Tibial nerve (tissue), 4 donors: Measurements from ENCODE around the gene ARHGAP6.

Experiments used
- CTCF ChIP-seq, 5 experiments: fragments of 200-600 bp in 3 of 5; fragments of 450-650 bp in 2 of 5; sonication (generic) in 3 of 5; IDR thresholded peaks; one replicate each; pipeline ENCODE4 v1.5.1; 2016 to 2019; ENCODE audit warnings: antibody characterized with exemption in 5 of 5, mild to moderate bottlenecking in 3 of 5, moderate library complexity in 2 of 5
- EP300 ChIP-seq, 2 donors: sonication (generic); formaldehyde crosslinking; IDR thresholded peaks; one replicate each; pipeline ENCODE4 v1.6.1; 2017; ENCODE audit warnings: antibody characterized with exemption in 2 of 2, mild to moderate bottlenecking in 1 of 2
- POLR2A ChIP-seq, 2 donors: fragments of 450-650 bp; IDR thresholded peaks; one replicate each; pipeline ENCODE4 v1.6.1; 2017; ENCODE audit warnings: antibody characterized with exemption in 2 of 2, mild to moderate bottlenecking in 2 of 2, moderate library complexity in 2 of 2

GRCh38 chrX:11462648-11463047 is 203.1 kb downstream of the ARHGAP6 start:
- TF ChIP-seq CTCF (IDR thresholded peaks at IDR 0.05) (no peak), POLR2A (IDR thresholded peaks at IDR 0.05) (no peak), EP300 (IDR thresholded peaks at IDR 0.05) (no peak)
